ENCODE measurements around the gene DNAAF5. TPM values are rescaled to one million over a fixed set of nuclear protein-coding genes. Genes with fewer than 3 reads are reported as not detected.
"Not testable (repeated sequence)": the region's sequence is repeated elsewhere in the genome, so short reads cannot be mapped to it uniquely, and the experiment has no call there.

DNAAF5 gene
- total RNA-seq, 3 donors from 2014 or later: 29.4 to 43.0 (median 30.9) TPM

DNA sequence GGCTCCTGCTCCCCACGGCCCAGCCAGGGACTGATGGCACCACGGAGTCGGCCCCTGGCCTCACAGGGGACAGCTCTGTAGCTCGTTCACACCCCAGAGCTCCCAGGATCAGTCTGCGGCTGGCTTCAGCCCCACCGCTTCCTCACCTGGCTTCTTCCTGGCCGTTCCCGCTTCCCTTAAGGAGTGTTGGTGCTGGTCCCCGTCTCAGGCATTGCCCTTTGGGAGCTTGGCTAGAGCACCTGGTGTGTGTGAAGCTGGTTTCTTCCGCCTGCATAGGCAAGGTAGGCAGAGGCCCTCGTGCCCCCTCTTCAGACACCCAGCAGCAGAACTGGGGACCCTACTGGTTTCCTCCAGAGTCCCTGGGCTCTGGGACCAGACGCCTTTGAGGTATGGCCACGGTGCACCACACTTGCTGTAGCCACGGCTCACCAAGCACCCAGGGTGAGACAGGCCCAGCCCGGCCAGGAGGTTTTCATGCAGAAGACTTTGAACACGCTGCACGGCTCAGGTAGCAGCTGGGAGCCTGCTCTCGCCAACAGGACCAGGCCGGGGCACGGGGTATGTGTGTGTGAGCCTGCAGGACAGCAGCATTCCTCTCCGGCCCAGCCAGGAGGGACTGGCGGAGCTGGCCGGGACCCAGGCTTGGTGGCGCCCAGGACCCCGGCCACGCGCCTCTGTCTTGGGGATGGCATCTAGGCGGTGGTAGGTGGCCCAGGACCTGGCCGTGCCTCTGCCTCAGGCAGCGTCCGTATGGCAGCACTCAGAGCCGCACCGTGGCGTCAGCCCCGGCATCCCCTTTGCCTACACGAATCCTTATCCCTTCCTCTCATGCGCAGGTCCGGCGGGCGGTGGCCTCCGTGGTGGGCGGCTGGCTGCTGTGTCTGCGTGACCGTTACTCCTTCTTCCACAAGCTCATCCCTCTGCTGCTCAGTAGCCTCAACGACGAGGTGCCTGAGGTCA lies 13.8 kb downstream of the DNAAF5 start:
- intact Hi-C loops (cut with DNase I, micrococcal nuclease): no loop called here
- ATAC-seq (no peak), DNase-seq (peak in 1 of 3 donors; percentile 38)
- no peak overlapping the region for H3K4me3 ChIP-seq
- TF ChIP-seq CTCF (IDR thresholded peaks at IDR 0.05): no peak
- H3K4me1 ChIP-seq (ENCODE audit: low read depth): no peaks in the 10 kb centered on the region
- no peaks in the 10 kb centered on the region for H3K9me3 ChIP-seq
- no peaks in the 10 kb centered on the region for H3K36me3 ChIP-seq (ENCODE audit: low read depth)

- peak in 2 of 3 donors; percentile 10 to 34 for DNase-seq
- TF ChIP-seq CTCF (IDR thresholded peaks at IDR 0.05): no peak
- Histone ChIP-seq H3K4me3 (no peak overlapping the region), H3K4me1 (ENCODE audit: low read depth) (no peaks in the 10 kb centered on the region), H3K36me3 (ENCODE audit: low read depth) (no peaks in the 10 kb centered on the region), H3K9me3 (no peaks in the 10 kb centered on the region)
- ATAC-seq: no peak
- intact Hi-C loops (cut with DNase I, micrococcal nuclease): no loop called here
These were observed 14.7 kb downstream of the DNAAF5 start for GRCh38 chr7:741191-741671.

DNA sequence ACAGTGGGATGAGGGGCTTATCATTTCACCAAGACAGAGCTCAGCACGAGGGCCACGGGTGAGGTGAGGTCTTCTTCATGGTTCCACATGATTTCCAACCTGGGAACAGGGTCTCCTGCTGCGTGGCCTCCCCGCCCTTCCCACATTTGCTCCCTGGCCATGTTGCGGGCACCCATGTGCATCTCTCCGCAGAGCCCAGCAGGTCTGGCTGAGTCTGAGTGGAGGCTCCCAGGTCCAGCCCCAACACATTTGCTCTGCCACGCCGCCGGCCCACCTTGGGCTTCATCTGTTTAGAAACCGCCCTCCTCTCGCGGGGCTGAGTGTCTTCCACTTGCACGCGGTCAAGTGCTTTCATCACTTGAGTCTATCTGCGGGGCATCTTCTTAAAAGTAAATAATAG lies 15.4 kb downstream of the DNAAF5 start:
- no peak for TF ChIP-seq CTCF (IDR thresholded peaks at IDR 0.05)
- intact Hi-C loops (cut with DNase I, micrococcal nuclease): no loop called here
- DNase-seq (peak in 1 of 3 donors; percentile 17), ATAC-seq (no peak)
- H3K4me3 ChIP-seq: no peak overlapping the region
- no peaks in the 10 kb centered on the region for H3K4me1 ChIP-seq (ENCODE audit: low read depth)
- H3K36me3 ChIP-seq (ENCODE audit: low read depth): no peaks in the 10 kb centered on the region
- H3K9me3 ChIP-seq: no peaks in the 10 kb centered on the region

GRCh38 chr7:742791-743190 lies 16.3 kb downstream of the DNAAF5 start:
- H3K9me3 ChIP-seq: no peaks in the 10 kb centered on the region
- no peak overlapping the region for H3K4me3 ChIP-seq
- ATAC-seq (no peak), DNase-seq (peak in 2 of 3 donors; percentile 5 to 9)
- intact Hi-C loops (cut with DNase I, micrococcal nuclease): no loop called here
- no peaks in the 10 kb centered on the region for H3K4me1 ChIP-seq (ENCODE audit: low read depth)
- TF ChIP-seq CTCF (IDR thresholded peaks at IDR 0.05): no peak
- H3K36me3 ChIP-seq (ENCODE audit: low read depth): no peaks in the 10 kb centered on the region

GRCh38 chr7:743341-744127 lies 17.0 kb downstream of the DNAAF5 start:
- DNase-seq: peak in 1 of 3 donors; percentile 28
- intact Hi-C loops (cut with DNase I, micrococcal nuclease); H3K4me1 ChIP-seq (ENCODE audit: low read depth); H3K36me3 ChIP-seq (ENCODE audit: low read depth); H3K9me3 ChIP-seq; H3K4me3 ChIP-seq: not testable (repeated sequence)
- peak; percentile 47 for ATAC-seq

DNA sequence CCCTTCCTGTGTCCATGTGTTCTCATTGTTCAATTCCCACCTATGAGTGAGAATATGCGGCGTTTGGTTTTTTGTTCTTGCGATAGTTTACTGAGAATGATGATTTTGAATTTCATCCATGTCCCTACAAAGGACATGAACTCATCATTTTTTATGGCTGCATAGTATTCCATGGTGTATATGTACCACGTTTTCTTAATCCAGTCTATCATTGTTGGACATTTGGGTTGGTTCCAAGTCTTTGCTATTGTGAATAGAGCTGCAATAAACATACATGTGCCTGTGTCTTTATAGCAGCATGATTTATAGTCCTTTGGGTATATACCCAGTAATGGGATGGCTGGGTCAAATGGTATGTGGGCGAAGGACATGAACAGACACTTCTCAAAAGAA lies 17.6 kb downstream of the DNAAF5 start:
- ATAC-seq; H3K9me3 ChIP-seq; H3K4me1 ChIP-seq (ENCODE audit: low read depth); intact Hi-C loops (cut with DNase I, micrococcal nuclease); DNase-seq; H3K36me3 ChIP-seq (ENCODE audit: low read depth); H3K4me3 ChIP-seq: not testable (repeated sequence)
